GM19023 (cell line): ENCODE results near the gene PTPRCAP.
"Not testable (repeated sequence)": the region's sequence is repeated elsewhere in the genome, so short reads cannot be mapped to it uniquely, and the experiment has no call there.

Source experiments
- ATAC-seq: cut with Tn5 transposase; IDR thresholded peaks from one replicate; pipeline ENCODE4 v1.9.1; 2021; ENCODE audit warnings: mild to moderate bottlenecking, moderate library complexity; ENCODE audit not compliant: unreplicated experiment

Gene PTPRCAP

GRCh38 chr11:67437082-67437808, at the start of gene PTPRCAP:
Gene PTPRCAP (minus strand): TSS chr11:67437682. CDS start chr11:67437619, 63 bp downstream.
- peak; percentile 38 for ATAC-seq

- no peak for ATAC-seq
Observed at GRCh38 chr11:67486481-67487195, 49.2 kb upstream of the PTPRCAP start.

- not testable (repeated sequence) for ATAC-seq
Observed at GRCh38 chr11:67485873-67486361, 48.4 kb upstream of the PTPRCAP start.

- ATAC-seq: no peak
Observed at GRCh38 chr11:67484847-67485311, 47.4 kb upstream of the PTPRCAP start.

GRCh38 chr11:67483831-67484665, 46.6 kb upstream of the PTPRCAP start:
- no peak for ATAC-seq

- peak; percentile 70 for ATAC-seq
Observed at GRCh38 chr11:67482827-67483798, 45.6 kb upstream of the PTPRCAP start, which contains the start of gene AIP. Gene AIP (plus strand): TSS chr11:67483026. CDS start chr11:67483159, 133 bp downstream.

- ATAC-seq: no peak
Observed at GRCh38 chr11:67482275-67482826, 44.9 kb upstream of the PTPRCAP start.

- ATAC-seq: not testable (repeated sequence)
Observed at GRCh38 chr11:67477344-67478050, 40.0 kb upstream of the PTPRCAP start.

- not testable (repeated sequence) for ATAC-seq
Observed at GRCh38 chr11:67476692-67477091, 39.2 kb upstream of the PTPRCAP start.

GRCh38 chr11:67472882-67473281, 35.4 kb upstream of the PTPRCAP start:
- no peak for ATAC-seq

- ATAC-seq: no peak
Observed at GRCh38 chr11:67470337-67471002, 33.0 kb upstream of the PTPRCAP start.

GRCh38 chr11:67469508-67469811, 32.0 kb upstream of the PTPRCAP start:
- no peak for ATAC-seq

- ATAC-seq: peak; percentile 72
Observed at GRCh38 chr11:67468759-67469507, 31.5 kb upstream of the PTPRCAP start, which contains the start of gene TMEM134. Gene TMEM134 (minus strand): TSS chr11:67469251. CDS start chr11:67469192, 59 bp downstream.

GRCh38 chr11:67468456-67468758, 30.9 kb upstream of the PTPRCAP start:
- ATAC-seq: no peak

GRCh38 chr11:67468056-67468455, 30.6 kb upstream of the PTPRCAP start:
- ATAC-seq: no peak

- no peak for ATAC-seq
Observed at GRCh38 chr11:67466962-67467771, 29.7 kb upstream of the PTPRCAP start.

- ATAC-seq: no peak
Observed at GRCh38 chr11:67466367-67466766, 28.9 kb upstream of the PTPRCAP start.
